HepG2 (cell line): ENCODE results near the gene CAMK1. TPM values are rescaled to one million over a fixed set of nuclear protein-coding genes. Genes with fewer than 3 reads are reported as not detected.

ENCODE experiments used
- DNMT1 ChIP-seq: sonication (generic); formaldehyde crosslinking; IDR thresholded peaks from 2 replicates; pipeline ENCODE4 v1.5.1; 2020; ENCODE audit warnings: mild to moderate bottlenecking, missing genetic modification reagents
- FOXJ3 ChIP-seq: sonication (generic); formaldehyde crosslinking; IDR thresholded peaks from 2 replicates; pipeline ENCODE4 v1.4.0; 2020; ENCODE audit warnings: missing genetic modification reagents, mild to moderate bottlenecking, borderline replicate concordance
- HES4 ChIP-seq: sonication (generic); formaldehyde crosslinking; IDR thresholded peaks from 2 replicates; pipeline ENCODE4 v1.9.0; 2021; ENCODE audit warnings: mild to moderate bottlenecking, missing genetic modification reagents, borderline replicate concordance
- HMG20A ChIP-seq: IDR thresholded peaks from 2 replicates; pipeline ENCODE4 v1.6.1; 2016; ENCODE audit warnings: borderline replicate concordance
- HNRNPLL ChIP-seq: fragments of 200-400 bp; formaldehyde crosslinking; IDR thresholded peaks from 2 replicates; pipeline ENCODE4 v1.6.1; 2017; ENCODE audit warnings: mild to moderate bottlenecking, low read depth, low read length; ENCODE audit not compliant: poor library complexity, severe bottlenecking
- NBN ChIP-seq: fragments of 450-650 bp; conservative IDR thresholded peaks from 2 replicates; pipeline ENCODE4 v1.6.1; 2017
- NKX3-1 ChIP-seq: sonication (generic); formaldehyde crosslinking; IDR thresholded peaks from 2 replicates; pipeline ENCODE4 v1.5.0; 2020; ENCODE audit warnings: missing genetic modification reagents
- PHB2 ChIP-seq: fragments of 450-650 bp; IDR thresholded peaks from 2 replicates; pipeline ENCODE4 v1.6.1; 2018; ENCODE audit not compliant: partially characterized antibody
- PTBP1 ChIP-seq: fragments of 200-400 bp; formaldehyde crosslinking; IDR thresholded peaks from 2 replicates; pipeline ENCODE4 v1.6.1; 2018; ENCODE audit warnings: low read length, low read depth; ENCODE audit not compliant: poor library complexity, severe bottlenecking
- RCOR2 ChIP-seq: IDR thresholded peaks from 2 replicates; pipeline ENCODE4 v1.6.1; 2016; ENCODE audit warnings: missing biosample characterization, missing genetic modification reagents
- REXO4 ChIP-seq: sonication (generic); formaldehyde crosslinking; IDR thresholded peaks from 2 replicates; pipeline ENCODE4 v1.8.0; 2022; ENCODE audit warnings: missing genetic modification reagents, mild to moderate bottlenecking, borderline replicate concordance
- RFXANK ChIP-seq: IDR thresholded peaks from 2 replicates; pipeline ENCODE4 v1.6.1; 2016
- SIX4 ChIP-seq: sonication (generic); formaldehyde crosslinking; IDR thresholded peaks from 2 replicates; pipeline ENCODE4 v1.4.0; 2020; ENCODE audit warnings: missing genetic modification reagents
- SNAPC2 ChIP-seq: sonication (generic); formaldehyde crosslinking; IDR thresholded peaks from 2 replicates; pipeline ENCODE4 v1.8.1; 2022; ENCODE audit warnings: mild to moderate bottlenecking, missing genetic modification reagents
- TBX3 ChIP-seq: fragments of 450-650 bp; IDR thresholded peaks from 2 replicates; pipeline ENCODE4 v1.6.1; 2017; ENCODE audit warnings: antibody characterized with exemption, mild to moderate bottlenecking, inconsistent platforms, borderline replicate concordance
- ZMYM4 ChIP-seq: sonication (generic); formaldehyde crosslinking; IDR thresholded peaks from 2 replicates; pipeline ENCODE4 v1.8.1; 2023; ENCODE audit warnings: mild to moderate bottlenecking, missing genetic modification reagents
- ZNF121 ChIP-seq: sonication (generic); formaldehyde crosslinking; IDR thresholded peaks from 2 replicates; pipeline ENCODE4 v1.5.0; 2020; ENCODE audit warnings: mild to moderate bottlenecking, missing genetic modification reagents
- ZNF20 ChIP-seq: sonication (generic); formaldehyde crosslinking; IDR thresholded peaks from 2 replicates; pipeline ENCODE4 v1.4.0; 2020; ENCODE audit warnings: mild to moderate bottlenecking, moderate library complexity, missing genetic modification reagents
- ZNF264 ChIP-seq: sonication (generic); formaldehyde crosslinking; IDR thresholded peaks from 2 replicates; pipeline ENCODE4 v1.4.0; 2020; ENCODE audit warnings: missing genetic modification reagents
- ZNF296 ChIP-seq: sonication (generic); formaldehyde crosslinking; conservative IDR thresholded peaks from 2 replicates; pipeline ENCODE4 v1.5.0; 2020; ENCODE audit warnings: mild to moderate bottlenecking, missing genetic modification reagents
- ZNF34 ChIP-seq: sonication (generic); formaldehyde crosslinking; IDR thresholded peaks from 2 replicates; pipeline ENCODE4 v1.4.0; 2020; ENCODE audit warnings: mild to moderate bottlenecking, missing genetic modification reagents, borderline replicate concordance
- ZNF496 ChIP-seq: sonication (generic); formaldehyde crosslinking; IDR thresholded peaks from 2 replicates; pipeline ENCODE4 v1.8.1; 2023; ENCODE audit warnings: mild to moderate bottlenecking, moderate library complexity, missing genetic modification reagents; ENCODE audit not compliant: insufficient replicate concordance
- ZNF552 ChIP-seq: sonication (generic); formaldehyde crosslinking; IDR thresholded peaks from 2 replicates; pipeline ENCODE4 v1.9.0; 2022; ENCODE audit warnings: missing genetic modification reagents, mild to moderate bottlenecking, borderline replicate concordance
- ZNF569 ChIP-seq: sonication (generic); formaldehyde crosslinking; IDR thresholded peaks from 2 replicates; pipeline ENCODE4 v1.5.0; 2020; ENCODE audit warnings: mild to moderate bottlenecking, missing genetic modification reagents, moderate library complexity, borderline replicate concordance
- ZNF891 ChIP-seq: sonication (generic); formaldehyde crosslinking; IDR thresholded peaks from 2 replicates; pipeline ENCODE4 v1.5.0; 2020; ENCODE audit warnings: mild to moderate bottlenecking, missing genetic modification reagents
- polyA plus RNA-seq, 8 experiments: library from polyadenylated mRNA; depleted of rRNA in 3 of 8; stranded (reverse) in 7 of 8; unstranded in 1 of 8; fragments of >200 nt; fragmentation: Illumina TruSeq in 4 of 8; extraction: Trizol in 4 of 8; gene quantifications; 2 replicates each; pipeline versions ENCODE4 v1.2.1 to v1.2.3, GENCODE V29; 2011 to 2016; ENCODE audit warnings: low read depth in 4 of 8, missing spikeins in 1 of 8, mixed read lengths in 1 of 8; ENCODE audit not compliant: insufficient read depth in 1 of 8
- total RNA-seq, 5 experiments: library from RNA; depleted of rRNA; stranded (reverse); fragments of >200 nt; fragmentation: Illumina TruSeq; extraction: Trizol; gene quantifications; 2 replicates each; pipeline ENCODE4 v1.2.3, GENCODE V29; 2016; ENCODE audit warnings: low read depth in 1 of 5
- TF ChIP-seq, protein P1 (sequence below): sonication (generic); formaldehyde crosslinking; IDR thresholded peaks from 2 replicates; pipeline ENCODE4 v1.8.0; 2022; ENCODE audit warnings: low read depth, missing genetic modification reagents
- TF ChIP-seq, protein P2 (sequence below): sonication (generic); formaldehyde crosslinking; IDR thresholded peaks from 2 replicates; pipeline ENCODE4 v1.5.0; 2020; ENCODE audit warnings: missing genetic modification reagents
- TF ChIP-seq, protein P3 (sequence below): sonication (generic); formaldehyde crosslinking; IDR thresholded peaks from 2 replicates; pipeline ENCODE4 v1.8.1; 2023; ENCODE audit warnings: mild to moderate bottlenecking, moderate library complexity, missing genetic modification reagents
- TF ChIP-seq, protein P4 (sequence below): sonication (generic); formaldehyde crosslinking; IDR thresholded peaks from 2 replicates; pipeline ENCODE4 v1.5.0; 2020; ENCODE audit warnings: missing genetic modification reagents

Gene CAMK1
- total and polyA plus RNA-seq, 2 of the 13 experiments (the other 11 are each of a cell fraction or from before 2014, with no cell fraction given), result 26.4 to 53.3 TPM

DNA sequence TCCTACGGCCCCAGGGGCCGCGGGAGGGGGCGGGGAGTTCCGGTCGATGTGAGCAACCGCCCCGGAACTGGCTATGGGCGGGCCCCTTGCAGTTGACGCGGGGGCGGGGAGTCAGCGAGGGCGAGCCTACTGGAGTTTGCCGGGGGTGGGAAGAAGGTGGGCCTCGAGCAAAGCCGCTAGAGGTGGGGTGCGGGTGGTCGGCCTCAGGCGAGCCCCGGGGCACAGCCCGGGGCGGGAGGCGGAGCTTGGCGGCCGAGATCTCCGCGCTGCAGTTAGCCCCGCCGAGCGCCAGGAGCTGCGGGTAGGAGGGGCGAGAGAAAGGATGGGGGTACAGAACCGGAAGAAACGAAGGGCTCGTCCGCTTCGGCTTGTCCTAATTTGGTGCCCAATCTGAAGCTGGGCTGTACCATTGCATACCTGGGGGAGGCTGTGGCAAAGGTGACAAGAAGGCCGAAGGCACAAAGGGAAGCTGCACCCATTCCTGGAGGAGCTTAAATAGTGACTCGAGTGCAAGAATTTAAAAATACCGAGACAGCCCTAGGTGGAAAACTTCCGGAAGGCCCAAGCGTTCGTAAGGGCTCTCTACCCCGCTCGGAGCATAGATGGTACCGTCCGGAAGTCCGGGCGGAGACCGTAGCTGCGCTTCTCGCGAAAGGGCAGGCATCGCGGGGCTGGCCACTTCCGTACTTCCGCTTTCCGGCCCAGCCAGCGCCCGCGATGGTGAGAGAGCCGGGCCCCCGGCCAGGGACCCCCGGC is 22.8 kb upstream of the CAMK1 start, which contains the start of the genes ARPC4 and TADA3 (continued):
- no peak for TF ChIP-seq ZNF496 (CRISPR knock-in tag)
- TF ChIP-seq ZNF569, result 0 out of 2 replicates have a peak, but pooled peaks have one; percentile 4
- TF ChIP-seq ZNF264 (CRISPR knock-in tag), result no peak
- no peak for TF ChIP-seq ZNF34 (CRISPR knock-in tag)
- TF ChIP-seq PTBP1, result no peak
- no peak for TF ChIP-seq ZNF20
- TF ChIP-seq HES4 (CRISPR knock-in tag), result no peak
- no peak for TF ChIP-seq NBN
- TF ChIP-seq, protein P1, sequence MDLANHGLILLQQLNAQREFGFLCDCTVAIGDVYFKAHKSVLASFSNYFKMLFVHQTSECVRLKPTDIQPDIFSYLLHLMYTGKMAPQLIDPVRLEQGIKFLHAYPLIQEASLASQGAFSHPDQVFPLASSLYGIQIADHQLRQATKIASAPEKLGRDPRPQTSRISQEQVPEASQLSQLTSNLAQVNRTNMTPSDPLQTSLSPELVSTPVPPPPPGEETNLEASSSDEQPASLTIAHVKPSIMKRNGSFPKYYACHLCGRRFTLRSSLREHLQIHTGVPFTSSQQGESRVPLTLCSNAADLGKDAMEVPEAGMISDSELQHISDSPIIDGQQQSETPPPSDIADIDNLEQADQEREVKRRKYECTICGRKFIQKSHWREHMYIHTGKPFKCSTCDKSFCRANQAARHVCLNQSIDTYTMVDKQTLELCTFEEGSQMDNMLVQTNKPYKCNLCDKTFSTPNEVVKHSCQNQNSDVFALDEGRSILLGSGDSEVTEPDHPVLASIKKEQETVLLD (CRISPR knock-in tag), result no peak; the same call in 1 of the 2 replicates
- no peak for TF ChIP-seq FOXJ3 (CRISPR knock-in tag)
- TF ChIP-seq ZNF296, result no peak
- TF ChIP-seq ZNF891 (CRISPR knock-in tag), result no peak
- TF ChIP-seq SNAPC2, result no peak; the same call in 1 of the 2 replicates
- TF ChIP-seq, protein P2, sequence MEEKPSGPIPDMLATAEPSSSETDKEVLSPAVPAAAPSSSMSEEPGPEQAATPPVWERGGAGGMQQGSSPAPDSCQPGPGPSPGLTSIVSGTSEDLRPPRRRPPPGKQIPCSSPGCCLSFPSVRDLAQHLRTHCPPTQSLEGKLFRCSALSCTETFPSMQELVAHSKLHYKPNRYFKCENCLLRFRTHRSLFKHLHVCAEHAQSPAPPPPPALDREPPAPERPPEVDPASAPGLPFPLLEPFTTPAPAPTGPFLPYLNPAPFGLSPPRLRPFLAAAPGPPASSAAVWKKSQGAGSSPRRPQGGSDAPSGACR (CRISPR knock-in tag), result peak; percentile 90
- peak; percentile 32; the same call in 1 of the 2 replicates for TF ChIP-seq ZNF552 (CRISPR knock-in tag)
- no peak for TF ChIP-seq SIX4 (CRISPR knock-in tag)
- no peak for TF ChIP-seq DNMT1 (CRISPR knock-in tag)
- TF ChIP-seq ZNF121, result no peak
- TF ChIP-seq, protein P3, sequence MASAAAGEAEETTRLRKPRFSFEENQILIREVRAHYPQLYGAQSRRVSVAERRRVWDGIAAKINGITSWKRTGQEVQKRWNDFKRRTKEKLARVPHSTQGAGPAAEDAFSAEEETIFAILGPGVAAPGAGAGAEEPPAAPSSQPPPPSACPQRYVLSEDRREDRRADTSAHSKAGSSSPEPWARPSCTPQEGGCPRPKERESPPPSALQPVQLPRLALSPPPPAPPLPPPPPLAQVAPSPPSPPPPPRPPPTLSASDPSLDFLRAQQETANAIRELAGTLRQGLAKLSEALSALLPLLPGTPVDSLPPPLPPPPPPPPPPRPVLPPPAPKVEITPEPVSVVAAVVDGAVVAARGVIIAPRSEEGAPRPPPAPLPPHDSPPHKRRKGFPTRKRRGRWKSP (CRISPR knock-in tag), result no peak; the same call in 1 of the 2 replicates
- TF ChIP-seq HMG20A (CRISPR knock-in tag), result no peak
- no peak; the same call in 1 of the 2 replicates for TF ChIP-seq ZMYM4 (CRISPR knock-in tag)
- no peak for TF ChIP-seq PHB2
- TF ChIP-seq TBX3, result no peak
- no peak for TF ChIP-seq REXO4 (CRISPR knock-in tag)
- TF ChIP-seq RFXANK (CRISPR knock-in tag), result no peak
- TF ChIP-seq NKX3-1 (CRISPR knock-in tag), result 0 out of 2 replicates have a peak, but pooled peaks have one; percentile 29
- TF ChIP-seq RCOR2 (CRISPR knock-in tag), result no peak
- TF ChIP-seq HNRNPLL, result peak; percentile 31
- TF ChIP-seq, protein P4, sequence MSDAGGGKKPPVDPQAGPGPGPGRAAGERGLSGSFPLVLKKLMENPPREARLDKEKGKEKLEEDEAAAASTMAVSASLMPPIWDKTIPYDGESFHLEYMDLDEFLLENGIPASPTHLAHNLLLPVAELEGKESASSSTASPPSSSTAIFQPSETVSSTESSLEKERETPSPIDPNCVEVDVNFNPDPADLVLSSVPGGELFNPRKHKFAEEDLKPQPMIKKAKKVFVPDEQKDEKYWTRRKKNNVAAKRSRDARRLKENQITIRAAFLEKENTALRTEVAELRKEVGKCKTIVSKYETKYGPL (CRISPR knock-in tag), result no peak
